Astrocyte (in vitro differentiated cells and primary cell): ENCODE data around the gene C10orf105. TPM values are rescaled to one million over a fixed set of nuclear protein-coding genes. Genes with fewer than 3 reads are reported as not detected.

Source experiments
- DNase-seq: peaks from one replicate; pipeline ENCODE4 v3.0.0-alpha.2; 2010; ENCODE audit warnings: low read depth
- FAIRE-seq: peaks from 2 replicates; lab custom pipeline; 2011; peaks lifted over from hg19 to GRCh38; lab: Jason Lieb, UNC
- H2AFZ ChIP-seq: 2 replicates; pipeline ENCODE4 v1.6.0; 2012; ENCODE audit warnings: low read depth, low read length, inconsistent platforms
- H3K27ac ChIP-seq: 2 replicates; pipeline ENCODE4 v1.5.1; 2011; ENCODE audit warnings: low read depth, low read length, inconsistent platforms
- H3K27me3 ChIP-seq: 2 replicates; pipeline ENCODE4 v1.6.0; 2011; ENCODE audit warnings: low read length, inconsistent platforms; ENCODE audit not compliant: insufficient read depth
- H3K36me3 ChIP-seq: 2 replicates; pipeline ENCODE4 v1.5.1; 2011; ENCODE audit warnings: low read length, inconsistent platforms; ENCODE audit not compliant: insufficient read depth
- H3K4me1 ChIP-seq: 2 replicates; pipeline ENCODE4 v1.5.1; 2011; ENCODE audit warnings: low read length, inconsistent platforms; ENCODE audit not compliant: insufficient read depth
- H3K4me2 ChIP-seq: 2 replicates; pipeline ENCODE4 v1.6.0; 2012; ENCODE audit warnings: low read length, inconsistent platforms
- H3K4me3 ChIP-seq: 2 replicates; pipeline ENCODE4 v1.5.1; 2011; ENCODE audit warnings: low read depth, mild to moderate bottlenecking, low read length, inconsistent platforms; ENCODE audit not compliant: insufficient read depth
- H3K79me2 ChIP-seq: 2 replicates; pipeline ENCODE4 v1.6.0; 2012; ENCODE audit warnings: mild to moderate bottlenecking, low read length, inconsistent platforms; ENCODE audit not compliant: insufficient read depth
- H3K9ac ChIP-seq: 2 replicates; pipeline ENCODE4 v1.6.0; 2012; ENCODE audit warnings: mild to moderate bottlenecking, low read length, inconsistent platforms
- H3K9me3 ChIP-seq: 2 replicates; pipeline ENCODE4 v1.5.1; 2012; ENCODE audit warnings: low read depth, mild to moderate bottlenecking, low read length, inconsistent platforms; ENCODE audit not compliant: insufficient read depth
- H4K20me1 ChIP-seq: 2 replicates; pipeline ENCODE4 v1.6.0; 2012; ENCODE audit warnings: low read length, inconsistent platforms; ENCODE audit not compliant: insufficient read depth
- H3K27ac Mint-ChIP-seq: one replicate; pipeline ENCODE4 v1.8.0; 2021; ENCODE audit warnings: mild to moderate bottlenecking, mixed read lengths; ENCODE audit not compliant: unreplicated experiment
- H3K27me3 Mint-ChIP-seq: one replicate; pipeline ENCODE4 v1.8.0; 2021; ENCODE audit warnings: low read depth, mixed read lengths; ENCODE audit not compliant: unreplicated experiment
- H3K36me3 Mint-ChIP-seq: one replicate; pipeline ENCODE4 v1.8.0; 2021; ENCODE audit warnings: low read depth, mixed read lengths; ENCODE audit not compliant: unreplicated experiment
- H3K4me1 Mint-ChIP-seq: one replicate; pipeline ENCODE4 v1.8.0; 2021; ENCODE audit warnings: low read depth, mixed read lengths; ENCODE audit not compliant: unreplicated experiment
- H3K4me3 Mint-ChIP-seq: one replicate; pipeline ENCODE4 v1.8.0; 2021; ENCODE audit warnings: mild to moderate bottlenecking, moderate library complexity, mixed read lengths; ENCODE audit not compliant: unreplicated experiment
- H3K9me3 Mint-ChIP-seq: one replicate; pipeline ENCODE4 v1.8.0; 2021; ENCODE audit warnings: mild to moderate bottlenecking, mixed read lengths; ENCODE audit not compliant: unreplicated experiment
- EZH2 ChIP-seq: IDR thresholded peaks from 2 replicates; pipeline ENCODE4 v1.6.1; 2012; ENCODE audit warnings: mild to moderate bottlenecking, low read length, inconsistent platforms; ENCODE audit not compliant: insufficient read depth
- total RNA-seq: library from RNA; stranded (reverse); gene quantifications from 2 replicates; pipeline ENCODE4 v1.2.1, GENCODE V29; 2021
- TF ChIP-seq, protein P1 (sequence below): IDR thresholded peaks from 2 replicates; pipeline ENCODE4 v1.5.1; 2011; ENCODE audit warnings: low read depth, mild to moderate bottlenecking, inconsistent platforms, low read length, moderate library complexity; ENCODE audit not compliant: insufficient read depth

Gene C10orf105
- total RNA-seq, 1 donor from 2014 or later: not detected

GRCh38 chr10:71691405-71691804, 28.2 kb downstream of the C10orf105 start:
- Histone ChIP-seq H3K27ac (no peak overlapping the region), H3K27me3 (peaks cover 9% of the 10 kb centered on the region), H3K4me3 (no peak overlapping the region), H3K9ac (no peak overlapping the region), H3K79me2 (no peaks in the 10 kb centered on the region), H3K4me2 (no peak overlapping the region), H2AFZ (no peak overlapping the region), H4K20me1 (no peaks in the 10 kb centered on the region), H3K4me1 (no peaks in the 10 kb centered on the region), H3K36me3 (no peaks in the 10 kb centered on the region), H3K9me3 (peaks cover 2% of the 10 kb centered on the region)
- DNase-seq: no peak
- no peaks in the 10 kb centered on the region for H3K36me3 Mint-ChIP-seq
- peaks cover 3% of the 10 kb centered on the region for H3K9me3 Mint-ChIP-seq
- H3K4me1 Mint-ChIP-seq: no peaks in the 10 kb centered on the region
- H3K27ac Mint-ChIP-seq: no peak overlapping the region
- peaks cover 21% of the 10 kb centered on the region for H3K27me3 Mint-ChIP-seq
- TF ChIP-seq, protein P1, sequence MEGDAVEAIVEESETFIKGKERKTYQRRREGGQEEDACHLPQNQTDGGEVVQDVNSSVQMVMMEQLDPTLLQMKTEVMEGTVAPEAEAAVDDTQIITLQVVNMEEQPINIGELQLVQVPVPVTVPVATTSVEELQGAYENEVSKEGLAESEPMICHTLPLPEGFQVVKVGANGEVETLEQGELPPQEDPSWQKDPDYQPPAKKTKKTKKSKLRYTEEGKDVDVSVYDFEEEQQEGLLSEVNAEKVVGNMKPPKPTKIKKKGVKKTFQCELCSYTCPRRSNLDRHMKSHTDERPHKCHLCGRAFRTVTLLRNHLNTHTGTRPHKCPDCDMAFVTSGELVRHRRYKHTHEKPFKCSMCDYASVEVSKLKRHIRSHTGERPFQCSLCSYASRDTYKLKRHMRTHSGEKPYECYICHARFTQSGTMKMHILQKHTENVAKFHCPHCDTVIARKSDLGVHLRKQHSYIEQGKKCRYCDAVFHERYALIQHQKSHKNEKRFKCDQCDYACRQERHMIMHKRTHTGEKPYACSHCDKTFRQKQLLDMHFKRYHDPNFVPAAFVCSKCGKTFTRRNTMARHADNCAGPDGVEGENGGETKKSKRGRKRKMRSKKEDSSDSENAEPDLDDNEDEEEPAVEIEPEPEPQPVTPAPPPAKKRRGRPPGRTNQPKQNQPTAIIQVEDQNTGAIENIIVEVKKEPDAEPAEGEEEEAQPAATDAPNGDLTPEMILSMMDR: no peak
- no peak for TF ChIP-seq EZH2
- no peak for FAIRE-seq
- H3K4me3 Mint-ChIP-seq: no peak overlapping the region

GRCh38 chr10:71690094-71690720, 29.4 kb downstream of the C10orf105 start:
- FAIRE-seq (no peak), DNase-seq (no peak)
- no peak overlapping the region for H3K27ac Mint-ChIP-seq
- H3K27ac ChIP-seq: no peak overlapping the region
- peaks cover 3% of the 10 kb centered on the region for H3K9me3 Mint-ChIP-seq
- no peaks in the 10 kb centered on the region for H3K36me3 Mint-ChIP-seq
- H3K4me1 ChIP-seq: no peaks in the 10 kb centered on the region
- peaks cover 6% of the 10 kb centered on the region for H3K4me1 Mint-ChIP-seq
- H3K4me3 Mint-ChIP-seq: no peak overlapping the region
- H3K79me2 ChIP-seq: no peaks in the 10 kb centered on the region
- peaks cover 32% of the 10 kb centered on the region for H3K27me3 Mint-ChIP-seq
- H2AFZ ChIP-seq: no peak overlapping the region
- H3K9ac ChIP-seq: no peak overlapping the region
- no peak overlapping the region for H3K4me3 ChIP-seq
- peaks cover 2% of the 10 kb centered on the region for H3K9me3 ChIP-seq
- no peaks in the 10 kb centered on the region for H4K20me1 ChIP-seq
- H3K27me3 ChIP-seq: peaks cover 12% of the 10 kb centered on the region
- no peaks in the 10 kb centered on the region for H3K36me3 ChIP-seq
- no peak for TF ChIP-seq EZH2
- TF ChIP-seq, protein P1: no peak
- no peak overlapping the region for H3K4me2 ChIP-seq

DNA sequence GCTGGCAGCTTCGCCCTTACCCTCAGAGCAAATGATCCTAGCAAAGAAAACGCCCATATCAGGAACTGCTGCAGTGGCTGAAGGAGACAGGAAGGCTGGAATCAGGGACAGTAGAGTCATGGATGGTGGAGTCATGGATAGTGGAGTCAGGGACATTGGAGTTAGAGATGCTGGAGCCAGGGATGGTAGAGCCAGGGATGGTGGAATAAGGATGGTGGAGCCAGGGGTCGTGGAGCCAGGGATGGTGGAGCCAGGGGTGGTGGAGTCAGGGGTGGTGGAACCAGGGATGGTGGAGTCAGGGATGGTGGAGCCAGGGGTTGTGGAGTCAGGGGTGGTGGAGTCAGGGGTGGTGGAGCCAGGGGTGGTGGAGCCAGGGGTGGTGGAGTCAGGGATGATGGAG, 31.3 kb downstream of the C10orf105 start:
- peaks cover 2% of the 10 kb centered on the region for H3K9me3 ChIP-seq
- peaks cover 42% of the 10 kb centered on the region for H3K27me3 Mint-ChIP-seq
- no peak overlapping the region for H3K4me3 Mint-ChIP-seq
- DNase-seq (no peak), FAIRE-seq (no peak)
- H3K27me3 ChIP-seq: peaks cover 12% of the 10 kb centered on the region
- H3K79me2 ChIP-seq: no peaks in the 10 kb centered on the region
- no peak overlapping the region for H2AFZ ChIP-seq
- no peak overlapping the region for H3K4me3 ChIP-seq
- H3K27ac ChIP-seq: no peak overlapping the region
- H3K36me3 ChIP-seq: no peaks in the 10 kb centered on the region
- H3K4me2 ChIP-seq: no peak overlapping the region
- H3K9ac ChIP-seq: no peak overlapping the region
- H3K36me3 Mint-ChIP-seq: no peaks in the 10 kb centered on the region
- H3K27ac Mint-ChIP-seq: no peak overlapping the region
- peaks cover 6% of the 10 kb centered on the region for H3K4me1 Mint-ChIP-seq
- TF ChIP-seq, protein P1: no peak
- TF ChIP-seq EZH2: no peak
- no peaks in the 10 kb centered on the region for H3K4me1 ChIP-seq
- H4K20me1 ChIP-seq: no peaks in the 10 kb centered on the region
- H3K9me3 Mint-ChIP-seq: peaks cover 3% of the 10 kb centered on the region
